ENCODE results near the gene SLC26A9. TPM values are rescaled to one million over a fixed set of nuclear protein-coding genes. Genes with fewer than 3 reads are reported as not detected.

Gene SLC26A9
- total RNA-seq, 1 experiment from 2014 or later = 1.0 TPM

DNA sequence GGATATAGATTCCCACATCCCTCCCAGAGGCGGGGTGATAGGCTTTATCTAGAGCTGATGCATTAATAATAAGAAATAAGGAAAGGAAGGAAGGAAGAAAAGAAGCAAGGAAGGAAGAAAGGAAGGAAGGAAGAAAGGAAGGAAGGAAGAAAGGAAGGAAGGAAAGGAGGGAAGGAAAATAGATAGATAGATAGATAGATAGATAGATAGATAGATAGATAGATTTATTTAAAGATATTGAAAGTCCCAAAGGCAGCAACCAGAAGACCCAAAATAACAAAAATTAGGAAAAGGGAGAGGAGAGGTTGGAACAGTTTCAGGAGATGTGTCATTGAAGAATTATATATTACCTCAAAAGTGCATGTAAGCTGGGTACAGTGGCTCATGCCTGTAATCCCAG is 12.2 kb upstream of the SLC26A9 start:
- no TSS peak for BruUV-seq (replicated peaks)
- ChIA-PET CTCF (no interaction called here), POLR2A (ENCODE audit: unreplicated experiment) (no interaction called here)
- DNase-seq = no peak
- Histone ChIP-seq H3F3A (ENCODE audit: insufficient read depth, low read depth) (no peaks in the 10 kb centered on the region; the same call in none of the 2 replicates), H3K9me3 (ENCODE audit: insufficient read depth, low read depth) (no peaks in the 10 kb centered on the region), H3K36me3 (ENCODE audit: low read depth) (no peaks in the 10 kb centered on the region), H3K9me2 (ENCODE audit: insufficient read depth) (no peaks in the 10 kb centered on the region), H4K20me1 (ENCODE audit: insufficient read depth) (no peaks in the 10 kb centered on the region), H3K4me3 (no peak overlapping the region), H3K27me3 (ENCODE audit: insufficient read depth, low read depth) (no peaks in the 10 kb centered on the region), H3K79me2 (ENCODE audit: low read depth) (no peaks in the 10 kb centered on the region), H2AFZ (no peak overlapping the region), H3K4me2 (no peak overlapping the region), H3K27ac (no peak overlapping the region), H3K4me1 (replicated peaks; ENCODE audit: insufficient read depth) (peaks cover 41% of the 10 kb centered on the region)
- intact Hi-C loops (cut with micrococcal nuclease; ENCODE audit: unreplicated experiment) = no loop called here
- TF ChIP-seq, protein P1, sequence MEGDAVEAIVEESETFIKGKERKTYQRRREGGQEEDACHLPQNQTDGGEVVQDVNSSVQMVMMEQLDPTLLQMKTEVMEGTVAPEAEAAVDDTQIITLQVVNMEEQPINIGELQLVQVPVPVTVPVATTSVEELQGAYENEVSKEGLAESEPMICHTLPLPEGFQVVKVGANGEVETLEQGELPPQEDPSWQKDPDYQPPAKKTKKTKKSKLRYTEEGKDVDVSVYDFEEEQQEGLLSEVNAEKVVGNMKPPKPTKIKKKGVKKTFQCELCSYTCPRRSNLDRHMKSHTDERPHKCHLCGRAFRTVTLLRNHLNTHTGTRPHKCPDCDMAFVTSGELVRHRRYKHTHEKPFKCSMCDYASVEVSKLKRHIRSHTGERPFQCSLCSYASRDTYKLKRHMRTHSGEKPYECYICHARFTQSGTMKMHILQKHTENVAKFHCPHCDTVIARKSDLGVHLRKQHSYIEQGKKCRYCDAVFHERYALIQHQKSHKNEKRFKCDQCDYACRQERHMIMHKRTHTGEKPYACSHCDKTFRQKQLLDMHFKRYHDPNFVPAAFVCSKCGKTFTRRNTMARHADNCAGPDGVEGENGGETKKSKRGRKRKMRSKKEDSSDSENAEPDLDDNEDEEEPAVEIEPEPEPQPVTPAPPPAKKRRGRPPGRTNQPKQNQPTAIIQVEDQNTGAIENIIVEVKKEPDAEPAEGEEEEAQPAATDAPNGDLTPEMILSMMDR (conservative IDR thresholded peaks at IDR 0.05) = no peak
- no peak for TF ChIP-seq EZH2 (IDR thresholded peaks at IDR 0.05; ENCODE audit: low read depth)

DNA sequence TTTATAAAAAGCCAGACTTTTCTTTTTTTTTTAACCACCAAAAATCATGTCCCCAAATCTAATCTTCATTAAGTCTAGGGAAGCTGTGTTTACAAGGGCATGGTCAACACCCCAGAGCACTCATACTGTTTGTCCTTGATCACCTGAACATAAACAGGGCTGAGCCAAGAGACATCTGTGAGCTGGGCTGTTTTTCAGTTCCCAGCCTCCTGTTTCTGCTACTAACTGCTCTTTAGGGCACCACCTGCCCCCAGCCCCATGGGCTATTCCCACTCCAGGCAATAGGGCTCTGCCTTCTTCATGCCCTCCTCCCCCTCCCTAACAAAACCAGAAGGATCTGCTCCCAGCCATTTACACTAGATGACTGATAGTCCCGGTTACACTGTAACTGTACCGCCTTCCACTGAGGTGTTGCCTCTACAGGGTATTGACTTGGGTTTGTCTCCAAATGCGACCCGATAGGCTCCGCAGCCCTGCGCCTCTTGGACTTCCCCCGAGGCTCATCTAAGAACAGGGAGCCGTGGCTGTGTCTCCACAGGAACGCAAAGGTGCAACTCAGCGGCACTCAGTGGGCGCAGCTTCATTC is 11.7 kb upstream of the SLC26A9 start:
- Histone ChIP-seq H3K9me3 (ENCODE audit: insufficient read depth, low read depth) (no peaks in the 10 kb centered on the region), H3K79me2 (ENCODE audit: low read depth) (no peaks in the 10 kb centered on the region), H3F3A (ENCODE audit: insufficient read depth, low read depth) (no peaks in the 10 kb centered on the region; the same call in 1 of the 2 replicates), H3K4me1 (replicated peaks; ENCODE audit: insufficient read depth) (peaks cover 36% of the 10 kb centered on the region), H3K27ac (no peak overlapping the region), H3K9me2 (ENCODE audit: insufficient read depth) (no peaks in the 10 kb centered on the region), H2AFZ (no peak overlapping the region), H3K4me2 (no peak overlapping the region), H3K36me3 (ENCODE audit: low read depth) (no peaks in the 10 kb centered on the region), H3K4me3 (no peak overlapping the region), H4K20me1 (ENCODE audit: insufficient read depth) (no peaks in the 10 kb centered on the region), H3K27me3 (ENCODE audit: insufficient read depth, low read depth) (no peaks in the 10 kb centered on the region)
- TF ChIP-seq EZH2 (IDR thresholded peaks at IDR 0.05; ENCODE audit: low read depth) = no peak
- TF ChIP-seq, protein P1 (conservative IDR thresholded peaks at IDR 0.05) = no peak
- DNase-seq = no peak
- ChIA-PET POLR2A (ENCODE audit: unreplicated experiment) (no interaction called here), CTCF (no interaction called here)
- no TSS peak for BruUV-seq (replicated peaks)
- intact Hi-C loops (cut with micrococcal nuclease; ENCODE audit: unreplicated experiment) = no loop called here

GRCh38 chr1:205951746-205952145 is 8.5 kb upstream of the SLC26A9 start:
- no peaks in the 10 kb centered on the region for H3K27me3 ChIP-seq (ENCODE audit: insufficient read depth, low read depth)
- CTCF ChIA-PET = interaction anchor here (1.6 kb wide), 1 partner anchor 25 kb away, joined by 5 read pairs; no protein-coding TSS in a partner anchor
- POLR2A ChIA-PET (ENCODE audit: unreplicated experiment) = interaction anchor here (0.7 kb wide), 1 partner anchor 186 kb away, joined by 7 read pairs; no protein-coding TSS in a partner anchor

More at GRCh38 chr1:205951746-205952145, 8.5 kb upstream of the SLC26A9 start:
- H3K36me3 ChIP-seq (ENCODE audit: low read depth) = no peaks in the 10 kb centered on the region
- H3K4me2 ChIP-seq = no peak overlapping the region
- no peaks in the 10 kb centered on the region for H3K9me2 ChIP-seq (ENCODE audit: insufficient read depth)
- TF ChIP-seq, protein P1 (conservative IDR thresholded peaks at IDR 0.05) = no peak
- TF ChIP-seq EZH2 (IDR thresholded peaks at IDR 0.05; ENCODE audit: low read depth) = no peak
- intact Hi-C loops (cut with micrococcal nuclease; ENCODE audit: unreplicated experiment) = no loop called here
- peaks cover 28% of the 10 kb centered on the region for H3K4me1 ChIP-seq (replicated peaks; ENCODE audit: insufficient read depth)
- no peak overlapping the region for H3K4me3 ChIP-seq
- no peaks in the 10 kb centered on the region for H4K20me1 ChIP-seq (ENCODE audit: insufficient read depth)
- no peak overlapping the region for H3K27ac ChIP-seq
- H2AFZ ChIP-seq = no peak overlapping the region
- no peaks in the 10 kb centered on the region for H3F3A ChIP-seq (ENCODE audit: insufficient read depth, low read depth)
- no peaks in the 10 kb centered on the region for H3K79me2 ChIP-seq (ENCODE audit: low read depth)
- DNase-seq = no peak
- no TSS peak for BruUV-seq (replicated peaks)
- H3K9me3 ChIP-seq (ENCODE audit: insufficient read depth, low read depth) = no peaks in the 10 kb centered on the region
